HG02759 (cell line): ENCODE results near the gene CSNK1E.

ENCODE experiments used
- ATAC-seq: cut with Tn5 transposase; IDR thresholded peaks from one replicate; pipeline ENCODE4 v1.9.1; 2021; ENCODE audit warnings: mild to moderate bottlenecking, moderate library complexity; ENCODE audit not compliant: unreplicated experiment

Gene CSNK1E

DNA sequence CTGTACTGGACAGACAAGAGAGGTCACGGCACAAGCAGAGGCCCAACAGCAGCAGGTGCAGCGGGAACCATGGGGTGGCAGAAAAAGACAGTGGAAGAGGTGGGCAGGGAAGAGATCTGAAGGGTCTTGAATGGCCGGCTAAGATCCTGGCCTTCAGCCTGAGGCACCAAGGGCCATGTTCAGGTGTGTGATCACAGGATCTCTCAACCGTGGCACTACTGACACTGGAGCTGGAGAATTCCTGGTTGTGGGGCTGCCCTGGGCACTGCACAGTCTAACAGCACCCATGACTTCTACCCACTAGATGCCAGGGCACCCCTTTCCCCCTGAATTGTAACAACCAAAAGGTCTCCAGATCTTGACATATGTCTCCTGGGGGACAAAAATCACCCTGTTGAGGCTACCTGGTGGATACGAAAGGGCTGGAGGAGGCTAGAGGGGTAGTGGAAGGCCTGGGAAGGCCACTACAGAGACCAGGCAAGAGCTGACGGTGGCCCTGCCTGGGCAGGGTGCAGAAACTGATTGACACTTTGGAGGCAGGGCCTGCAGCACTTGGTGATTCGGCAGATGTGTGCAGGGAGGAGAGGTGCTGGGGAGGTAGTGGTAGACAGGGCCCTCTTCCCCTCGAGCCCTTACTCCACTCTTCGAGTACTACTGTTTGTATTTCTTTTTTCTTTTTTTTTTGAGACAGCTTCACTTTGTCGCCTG, 8.3 kb downstream of the CSNK1E start:
- no peak for ATAC-seq

DNA sequence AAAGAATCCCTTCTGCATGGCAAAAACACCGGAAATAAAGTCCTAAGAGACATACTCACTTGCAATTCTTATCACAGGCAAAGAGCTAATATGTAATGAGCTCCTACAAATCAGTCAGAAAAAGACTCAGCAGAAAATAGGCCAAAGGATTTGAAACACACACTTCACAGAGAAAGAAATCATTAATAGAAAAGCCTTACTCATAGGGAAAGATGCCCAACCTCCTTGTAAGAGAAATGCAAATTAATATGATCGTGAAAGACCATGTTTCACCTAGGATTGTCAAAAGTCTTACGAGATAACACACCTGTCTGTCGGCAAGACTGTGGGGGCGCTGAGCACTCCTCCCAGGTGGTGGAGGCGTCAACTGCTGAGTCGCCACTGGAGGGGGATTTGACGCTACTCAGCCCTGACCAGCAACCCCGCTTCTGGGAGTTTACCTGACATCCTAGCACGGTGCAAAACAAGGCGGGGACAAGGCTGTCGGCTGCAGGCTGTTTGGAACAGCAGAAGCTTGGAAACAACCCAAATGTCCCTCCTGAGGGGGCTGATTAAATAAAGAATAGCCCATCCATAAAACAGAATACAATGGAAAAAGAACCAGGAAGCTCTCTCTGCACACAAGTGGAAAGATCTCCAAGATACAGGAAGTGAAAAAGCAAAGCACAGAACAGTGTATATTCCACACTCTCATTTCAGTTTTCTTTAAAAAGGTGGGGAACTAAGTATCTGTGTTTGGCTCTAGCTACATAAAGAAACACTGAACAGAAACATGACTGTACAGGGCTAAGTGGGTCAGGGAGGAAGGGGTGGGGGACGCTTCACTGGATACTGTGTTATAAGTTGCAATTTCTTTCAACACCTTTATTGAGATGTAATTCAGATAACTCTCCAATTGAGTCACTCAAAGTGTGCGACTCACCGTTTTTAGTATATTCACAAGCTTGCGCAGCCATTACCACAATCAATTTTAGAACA, 11.5 kb downstream of the CSNK1E start:
- peak; percentile 76 for ATAC-seq

- ATAC-seq = no peak
Measured at GRCh38 chr22:38304526-38304925, 12.7 kb downstream of the CSNK1E start.

- no peak for ATAC-seq
Measured at GRCh38 chr22:38303974-38304373, 13.3 kb downstream of the CSNK1E start.

GRCh38 chr22:38302906-38303305, 14.3 kb downstream of the CSNK1E start:
- no peak for ATAC-seq

DNA sequence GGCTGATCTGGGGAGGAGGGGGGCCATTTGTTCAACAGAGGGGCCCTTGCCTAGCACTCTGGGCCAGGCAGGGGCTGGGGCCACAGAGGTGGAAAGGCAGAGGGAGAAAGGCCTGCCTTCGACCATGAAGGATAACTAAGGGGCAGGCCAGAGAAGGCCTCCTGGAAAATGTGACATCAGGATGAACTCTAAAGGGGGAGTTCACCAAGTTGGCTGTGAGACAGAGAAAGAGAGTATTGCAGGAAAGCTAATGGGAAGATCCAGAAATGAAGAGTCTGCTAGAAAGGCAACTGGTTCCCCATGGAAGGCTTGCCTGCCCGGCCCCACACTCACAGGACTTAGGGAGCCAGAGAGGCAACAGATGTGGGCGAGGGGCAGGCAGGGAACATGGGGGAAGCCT, 16.3 kb downstream of the CSNK1E start:
- no peak for ATAC-seq

- ATAC-seq = no peak
Measured at GRCh38 chr22:38300197-38300945, 16.9 kb downstream of the CSNK1E start.

GRCh38 chr22:38299770-38300102, 17.5 kb downstream of the CSNK1E start:
- no peak for ATAC-seq

DNA sequence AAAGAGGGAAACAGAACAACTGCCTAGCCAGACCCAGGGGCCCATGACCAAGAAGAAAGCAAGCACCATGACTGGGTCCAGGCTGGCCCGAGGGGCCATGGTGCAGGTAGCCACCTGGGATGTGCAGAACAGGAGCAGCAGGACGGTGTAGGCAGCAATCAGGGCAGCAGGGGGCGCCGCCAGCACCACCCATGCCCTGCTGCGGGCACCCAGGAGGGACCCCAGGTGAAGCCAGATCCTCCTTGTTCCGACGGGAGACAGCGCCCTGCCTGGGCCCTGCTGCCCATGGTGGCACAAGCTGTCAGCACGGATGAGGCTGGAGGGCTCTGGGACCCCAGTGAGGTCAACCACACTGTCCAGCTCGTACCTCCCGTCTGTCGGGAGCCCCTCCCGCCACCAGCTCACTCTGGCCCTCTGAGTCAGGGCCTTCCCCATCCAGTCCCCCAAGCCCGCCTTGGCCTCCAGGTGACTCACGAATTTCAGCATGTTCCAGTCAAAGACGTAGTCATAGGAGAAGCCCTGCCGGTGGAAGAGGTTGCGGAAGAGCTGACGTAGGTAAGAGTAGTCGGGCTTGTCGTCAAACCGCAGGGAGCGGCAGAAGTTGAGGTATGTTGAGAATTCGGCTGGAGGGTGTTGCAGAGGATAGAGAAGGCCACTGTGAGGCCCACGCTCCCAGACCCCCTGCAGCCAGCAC, 18.8 kb downstream of the CSNK1E start:
- ATAC-seq = no peak

DNA sequence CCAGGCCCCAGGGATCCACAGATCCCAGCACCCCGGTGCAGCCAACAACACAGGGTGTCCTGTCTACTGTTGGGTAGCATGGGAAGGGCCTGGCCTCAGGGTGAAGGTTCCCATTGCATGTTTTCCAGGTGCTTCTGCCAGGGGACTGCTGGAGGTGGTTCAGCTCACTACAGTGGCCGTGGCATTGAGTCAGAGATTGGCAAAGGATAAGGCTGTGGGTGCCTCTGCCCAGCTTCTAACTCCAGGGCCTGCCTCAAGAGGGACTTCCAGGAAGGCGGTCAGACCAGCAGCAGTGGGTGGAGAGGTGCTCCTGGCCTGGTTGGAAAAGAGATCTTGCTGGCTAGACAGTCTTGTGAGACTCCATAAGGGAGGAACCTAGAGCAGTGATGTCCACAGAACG, 20.9 kb downstream of the CSNK1E start:
- no peak for ATAC-seq

DNA sequence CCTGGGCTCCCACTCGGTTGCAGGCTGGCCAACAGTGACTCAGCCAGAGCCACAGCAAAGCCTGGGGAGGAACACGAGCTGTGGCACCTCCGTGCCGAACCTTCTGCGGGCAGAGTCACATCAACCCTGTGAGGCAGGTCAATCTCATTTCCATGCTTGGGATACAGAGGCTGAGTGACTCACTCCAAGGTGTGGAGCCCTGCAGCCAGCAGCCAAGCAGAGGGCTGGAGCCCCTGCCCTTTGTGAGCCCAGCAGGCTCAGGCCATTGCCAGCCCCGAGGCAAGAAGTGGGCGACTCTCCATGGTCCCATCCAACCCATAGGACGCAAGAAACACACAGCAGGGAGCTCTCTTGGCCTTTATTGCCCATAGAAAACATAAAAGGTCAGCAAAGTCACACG, 21.4 kb downstream of the CSNK1E start:
- no peak for ATAC-seq

DNA sequence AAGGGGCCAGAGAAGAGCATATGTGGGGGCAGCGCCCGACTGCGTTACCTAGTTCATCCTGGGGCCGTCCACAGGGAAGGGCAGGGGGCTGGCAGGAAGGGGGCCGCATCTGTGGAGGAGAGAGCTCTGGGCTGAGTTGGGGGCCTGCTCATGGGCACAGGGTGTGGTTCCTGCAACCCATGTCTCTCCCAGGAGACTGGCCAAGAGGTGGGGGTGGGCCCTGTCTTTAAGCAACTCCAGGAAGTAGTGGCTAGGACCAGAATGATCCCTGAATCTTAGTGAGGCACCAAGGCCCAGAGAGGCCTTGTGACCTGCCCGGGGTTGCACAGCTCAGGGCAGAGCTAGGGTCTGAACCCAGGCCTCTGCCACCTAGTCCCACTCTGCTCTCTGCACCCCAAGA, 21.9 kb downstream of the CSNK1E start:
- no peak for ATAC-seq

DNA sequence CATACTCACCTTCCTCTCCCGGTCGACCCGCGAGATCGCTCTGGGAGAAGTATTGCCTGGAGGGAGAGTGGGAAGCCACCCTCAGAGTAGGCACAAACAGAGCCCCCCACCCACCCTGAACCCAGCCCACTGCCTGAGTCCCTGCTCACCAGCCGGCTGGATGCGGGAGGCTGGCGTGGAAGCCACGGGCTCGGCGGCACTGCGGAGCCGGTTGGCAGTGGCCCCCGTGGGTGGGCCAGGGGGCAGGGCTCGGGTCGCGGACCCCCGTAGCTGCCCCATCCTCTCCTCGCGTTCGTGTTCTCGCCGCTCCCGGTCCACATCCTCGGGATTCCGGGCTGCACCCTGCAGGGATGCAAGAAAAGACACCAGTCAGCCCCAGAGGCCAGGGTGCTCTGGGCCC, 23.0 kb downstream of the CSNK1E start:
- no peak for ATAC-seq

DNA sequence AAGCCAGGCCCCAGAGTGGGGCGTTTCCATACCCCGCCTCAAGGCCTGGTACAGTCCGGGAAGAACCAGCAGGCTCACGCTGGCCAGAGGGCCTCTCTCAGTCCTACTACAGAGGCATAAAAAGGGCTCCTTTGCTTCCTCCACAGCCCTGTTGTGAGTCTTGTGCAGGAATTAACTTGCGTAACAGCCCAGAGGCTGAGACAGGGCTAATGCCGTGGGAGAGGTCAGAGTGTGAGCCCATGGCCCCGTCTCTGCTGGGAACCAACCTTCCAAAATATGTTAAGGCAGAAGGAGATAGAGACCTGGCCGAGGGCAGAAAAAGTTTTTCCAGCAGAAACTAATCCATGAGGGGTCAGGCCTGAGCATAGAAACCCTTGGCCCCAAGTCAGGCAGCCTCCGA, 24.5 kb downstream of the CSNK1E start:
- no peak for ATAC-seq

GRCh38 chr22:38291201-38291777, 25.9 kb downstream of the CSNK1E start:
- ATAC-seq = no peak

DNA sequence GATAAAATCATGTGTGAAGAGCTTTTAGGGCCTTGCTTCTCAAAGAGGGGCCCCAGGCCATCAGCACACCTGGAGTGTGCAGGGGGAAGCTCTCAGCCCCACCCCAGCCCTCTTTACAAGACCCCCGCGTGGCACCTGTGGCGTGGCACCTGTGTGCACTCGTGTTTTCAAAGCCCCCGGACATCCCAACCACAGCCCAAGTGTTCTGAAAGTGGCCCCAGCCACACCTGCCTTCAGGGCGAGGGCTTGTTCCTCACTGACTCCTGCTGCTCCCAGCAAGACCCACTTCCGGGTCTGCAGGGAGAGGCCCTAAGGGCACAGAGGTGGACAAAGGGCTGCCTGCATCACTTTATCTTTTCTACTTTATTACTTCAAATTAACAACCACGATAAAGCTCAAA, 26.9 kb downstream of the CSNK1E start:
- ATAC-seq = no peak

- ATAC-seq = no peak
Measured at GRCh38 chr22:38289583-38290082, 27.6 kb downstream of the CSNK1E start.

GRCh38 chr22:38286915-38287669, 30.1 kb downstream of the CSNK1E start:
- ATAC-seq = no peak

- no peak for ATAC-seq
Measured at GRCh38 chr22:38285018-38285417, 32.2 kb downstream of the CSNK1E start.

DNA sequence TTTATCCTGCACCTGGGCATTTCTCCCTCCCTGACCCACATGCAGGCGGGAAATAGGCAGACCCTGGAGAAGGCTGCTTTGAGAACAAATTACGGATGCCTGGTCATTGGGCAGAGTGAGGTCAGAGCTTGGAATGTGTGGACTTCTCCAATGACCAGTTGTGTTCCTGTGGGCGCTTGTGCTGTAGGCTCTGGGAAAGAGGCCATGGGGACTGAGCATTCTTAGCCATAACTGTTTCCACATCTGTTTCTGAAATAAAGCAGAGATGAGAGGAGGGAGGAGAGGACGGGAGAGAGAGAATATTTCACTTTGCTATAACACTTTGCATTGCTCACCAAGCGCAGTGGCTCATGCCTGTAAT, 33.2 kb downstream of the CSNK1E start:
- no peak for ATAC-seq
